Muscle of arm (tissue), 12 donors: Measurements from ENCODE around the gene GGT1. TPM values are rescaled to one million over a fixed set of nuclear protein-coding genes. Genes with fewer than 3 reads are reported as not detected.
"Not testable (repeated sequence)": the region's sequence is repeated elsewhere in the genome, so short reads cannot be mapped to it uniquely, and the experiment has no call there.

Source experiments
- DNase-seq: peaks from one replicate; pipeline ENCODE4 v3.0.0-alpha.2; 2013
- polyA plus RNA-seq, 12 donors: library from polyadenylated mRNA; unstranded; fragments of 120-200 nt; gene quantifications; one replicate each; pipeline ENCODE4 v1.2.1, GENCODE V29; 2013; ENCODE audit not compliant: insufficient read length in 12 of 12

Gene GGT1
- polyA plus RNA-seq, 12 donors: 2.0 to 19.7 (median 3.3) TPM; not detected in 1

DNA sequence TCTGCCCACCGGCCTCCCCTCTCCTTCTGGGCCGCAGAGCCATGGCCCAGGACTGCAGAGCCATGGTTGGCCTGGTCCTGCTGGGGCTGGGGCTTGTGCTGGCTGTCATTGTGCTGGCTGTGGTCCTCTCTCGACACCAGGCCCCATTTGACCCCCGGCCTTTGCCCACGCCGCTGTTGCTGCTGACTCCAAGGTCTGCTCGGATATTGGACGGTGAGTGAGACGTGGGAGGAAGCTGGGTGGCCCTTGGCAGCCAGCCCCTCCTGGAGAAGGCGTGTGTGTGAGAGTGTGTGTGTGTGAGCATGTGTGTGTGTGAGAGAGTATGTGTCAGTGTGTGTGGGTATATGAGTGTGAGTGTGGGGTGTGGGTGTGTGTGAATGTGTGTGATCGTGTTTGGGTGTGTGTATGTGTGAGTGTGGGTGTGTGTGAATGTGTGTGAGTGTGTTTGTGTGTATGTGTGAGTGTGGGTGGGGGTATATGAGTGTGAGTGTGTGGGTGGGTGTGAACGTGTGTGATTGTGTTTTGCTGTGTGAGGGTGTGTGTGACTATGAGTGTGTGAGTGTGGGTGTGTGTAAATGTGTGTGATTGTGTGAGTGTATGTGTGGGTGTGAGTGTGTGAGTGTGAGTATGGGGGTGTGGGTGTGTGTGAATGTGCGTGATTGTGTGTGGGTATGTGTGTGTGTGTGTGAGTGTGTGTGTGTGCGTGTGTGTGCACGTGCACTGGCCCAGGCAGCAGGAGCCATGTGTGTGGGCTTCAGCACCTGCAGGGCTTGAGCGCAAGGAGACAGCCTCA, 30.4 kb downstream of the GGT1 start:
- DNase-seq: not testable (repeated sequence)

GRCh38 chr22:24634776-24635389, 31.9 kb downstream of the GGT1 start:
- not testable (repeated sequence) for DNase-seq

DNA sequence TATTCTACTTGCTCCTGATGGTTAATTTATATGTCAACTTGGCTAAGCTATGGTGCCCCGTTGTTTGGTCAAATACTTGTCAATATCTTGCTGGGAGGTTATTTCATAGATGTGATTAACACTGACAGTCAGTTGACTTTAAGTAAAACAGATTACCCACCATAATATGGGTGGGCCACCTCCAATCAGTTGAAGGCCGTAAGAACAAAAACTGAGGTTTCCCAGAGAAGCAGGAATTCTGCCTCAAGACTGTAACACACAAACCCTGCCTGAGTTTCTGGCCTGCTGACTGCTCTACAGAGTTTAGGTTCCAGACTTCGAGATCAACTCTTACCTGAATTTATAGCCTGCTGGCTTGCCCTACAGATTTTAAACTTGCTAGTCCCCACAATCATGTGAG, 33.5 kb downstream of the GGT1 start:
- not testable (repeated sequence) for DNase-seq

DNA sequence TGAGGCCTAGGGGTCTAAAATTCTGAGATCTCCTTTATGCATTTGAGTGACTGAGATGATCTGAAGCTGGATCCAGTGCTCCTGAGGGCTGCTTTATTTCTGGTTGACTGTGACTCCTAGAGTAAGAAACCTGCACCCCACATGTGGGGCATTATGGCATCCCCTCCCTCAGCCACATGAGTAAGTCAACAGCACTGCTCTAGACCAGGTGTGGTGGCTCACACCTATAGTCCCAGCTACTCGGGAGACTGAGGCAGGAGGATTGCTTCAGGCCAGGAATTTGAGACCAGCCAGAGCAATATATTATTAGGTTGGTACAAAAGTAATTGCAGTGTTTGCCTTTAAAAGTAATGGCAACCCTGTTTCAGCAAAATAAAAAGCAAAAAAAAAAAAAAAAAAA, 39.3 kb downstream of the GGT1 start:
- DNase-seq: not testable (repeated sequence)

- not testable (repeated sequence) for DNase-seq
Measured at GRCh38 chr22:24644409-24644808, 41.4 kb downstream of the GGT1 start.

DNA sequence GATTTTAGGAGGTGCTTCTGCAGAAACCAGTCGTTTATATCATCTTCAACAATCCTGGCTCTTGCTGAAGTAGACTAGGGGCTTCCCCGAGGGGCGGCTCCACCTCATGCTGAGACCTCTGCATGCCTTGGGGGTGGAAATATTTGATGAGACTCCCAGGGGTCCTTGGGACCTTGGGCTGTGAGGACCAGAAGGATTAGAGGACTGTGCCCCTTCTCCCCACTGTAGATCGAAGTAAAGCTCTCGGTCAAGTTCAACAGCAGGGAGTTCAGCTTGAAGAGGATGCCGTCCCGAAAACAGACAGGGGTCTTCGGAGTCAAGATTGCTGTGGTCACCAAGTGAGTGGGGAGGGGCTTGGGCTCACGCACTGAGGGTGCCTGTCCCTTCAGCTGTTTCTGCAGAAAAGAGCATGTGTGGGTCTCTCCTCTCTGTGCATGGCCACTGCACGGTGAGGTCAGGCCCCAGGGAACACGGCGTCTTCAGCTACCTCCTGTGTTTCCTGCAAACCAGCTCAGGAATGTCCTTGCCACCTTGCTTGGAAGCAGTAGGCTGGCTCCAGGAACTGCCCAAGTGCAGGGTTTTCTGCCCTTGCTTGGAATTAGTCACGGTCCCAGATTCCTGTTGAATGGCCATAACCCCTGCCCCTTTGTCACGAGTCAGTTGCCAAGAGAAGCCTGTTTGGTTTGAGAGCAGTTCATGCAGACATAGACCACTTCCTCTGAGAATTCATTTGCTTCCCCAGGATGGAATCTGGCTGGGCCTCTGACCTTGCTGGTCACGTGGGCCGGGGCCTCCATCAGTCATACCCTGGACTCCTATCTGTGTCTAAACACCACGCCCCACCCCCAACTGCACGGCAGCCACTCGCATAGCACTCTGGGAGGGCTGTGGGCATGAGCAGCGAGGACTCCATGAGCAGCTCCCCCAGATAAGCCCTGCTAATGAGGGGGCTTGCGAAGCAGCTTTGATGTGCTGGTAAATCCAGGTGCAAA, 42.7 kb downstream of the GGT1 start:
- not testable (repeated sequence) for DNase-seq

DNA sequence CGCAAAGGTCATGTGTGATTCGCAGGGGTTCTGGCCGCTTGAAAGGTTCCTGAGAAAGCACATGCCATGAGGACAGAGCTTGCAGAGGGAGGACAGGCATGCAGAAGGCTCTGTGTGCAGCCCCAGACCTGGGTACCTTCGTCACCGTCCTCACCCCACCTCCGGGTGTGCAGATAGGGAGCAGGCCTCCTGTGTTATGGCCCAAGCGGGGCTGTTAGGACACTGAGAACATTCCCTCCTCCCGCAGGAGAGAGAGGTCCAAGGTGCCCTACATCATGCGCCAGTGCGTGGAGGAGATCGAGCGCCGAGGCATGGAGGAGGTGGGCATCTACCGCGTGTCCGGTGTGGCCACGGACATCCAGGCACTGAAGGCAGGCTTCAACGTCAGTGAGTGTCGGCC, 43.8 kb downstream of the GGT1 start:
- not testable (repeated sequence) for DNase-seq

DNA sequence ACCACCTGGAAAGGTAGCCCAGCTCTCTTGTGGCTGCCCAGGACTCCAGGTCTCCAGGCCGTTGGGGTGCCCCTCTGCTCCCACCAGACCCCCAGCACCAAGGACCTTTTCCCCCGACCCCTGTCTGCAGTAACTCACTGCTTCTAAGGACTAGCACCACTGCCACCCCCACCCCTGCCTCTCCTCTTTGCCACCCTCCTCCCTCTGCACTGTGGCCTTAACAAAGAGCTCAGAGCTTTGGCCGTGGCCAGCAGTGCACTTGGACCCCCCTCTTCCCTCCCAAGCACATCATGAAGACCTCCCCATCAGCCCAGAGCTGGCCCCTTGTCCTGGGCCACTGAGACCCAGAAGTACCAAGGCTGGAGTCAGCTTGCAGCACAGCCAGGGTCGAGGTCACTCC, 46.4 kb downstream of the GGT1 start:
- DNase-seq: not testable (repeated sequence)

DNA sequence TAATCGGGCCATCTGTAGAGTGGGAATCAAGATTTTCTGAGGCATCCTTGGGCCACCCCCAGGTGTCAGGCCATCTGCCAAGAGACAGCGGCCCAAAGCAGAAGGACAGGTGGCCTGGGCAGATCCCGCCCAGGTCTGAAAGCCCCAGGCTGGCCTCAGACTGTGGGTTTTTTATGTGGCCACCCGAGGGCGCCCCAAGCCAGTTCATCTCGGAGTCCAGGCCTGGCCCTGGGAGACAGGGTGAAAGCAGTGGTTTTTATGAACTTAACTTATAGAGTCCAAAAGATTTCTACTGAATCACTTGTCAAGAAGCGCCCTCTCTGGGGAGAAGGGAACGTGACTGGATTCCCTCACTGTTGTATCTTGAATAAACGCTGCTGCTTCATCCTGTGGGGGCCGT, 47.9 kb downstream of the GGT1 start:
- not testable (repeated sequence) for DNase-seq

DNA sequence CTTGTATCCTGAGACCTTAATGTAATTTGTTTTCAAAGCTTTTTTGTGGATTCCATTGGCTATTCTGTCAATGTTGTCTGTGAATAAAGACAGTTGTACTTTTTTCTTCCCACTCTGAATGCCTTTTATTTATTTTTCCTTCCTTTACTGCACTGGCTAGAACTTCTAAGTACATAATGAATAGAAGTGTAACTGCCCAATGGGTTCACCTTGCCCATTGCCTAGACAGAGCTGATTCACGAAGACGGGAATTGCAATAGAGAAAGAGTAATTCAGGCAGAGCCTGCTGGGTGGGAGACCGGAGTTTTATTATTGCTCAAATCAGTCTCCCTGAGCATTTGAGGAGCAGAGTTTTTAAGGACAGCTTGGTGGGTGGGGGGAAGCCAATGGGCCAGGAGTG, 62.4 kb downstream of the GGT1 start:
- not testable (repeated sequence) for DNase-seq

GRCh38 chr22:24667904-24668303, 64.9 kb downstream of the GGT1 start:
- not testable (repeated sequence) for DNase-seq

DNA sequence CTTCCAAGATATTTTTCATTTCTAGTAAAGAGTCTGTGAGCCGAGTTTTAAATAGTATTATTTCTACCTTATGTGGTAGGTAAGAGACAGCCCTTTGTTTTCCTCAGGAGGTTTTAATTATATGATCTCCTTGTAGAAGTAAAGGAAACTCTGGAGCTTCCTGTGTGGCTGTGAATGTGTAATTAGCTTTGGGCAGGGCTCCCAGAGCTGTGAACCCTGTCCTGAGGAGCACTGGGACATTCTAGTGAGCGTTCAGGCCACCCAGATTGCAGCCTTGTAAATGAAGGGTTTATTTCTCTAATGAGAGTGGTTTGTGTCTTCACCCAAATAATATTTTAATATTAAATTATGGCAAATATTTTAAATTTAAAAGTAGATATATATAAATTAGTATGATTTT, 69.5 kb downstream of the GGT1 start:
- not testable (repeated sequence) for DNase-seq

Other genes with a start within 250 kb of the GGT1 start
- 10 to 100 TPM in 3 of 12 donors, 1 to 10 TPM in 8, not detected in 1; 5.9 to 28.9 (median 9.9) TPM for gene ADORA2A, start 175.6 kb upstream of the GGT1 start, polyA plus RNA-seq
- gene UPB1, start 107.9 kb upstream of the GGT1 start, polyA plus RNA-seq: 1 to 10 TPM in 2 of 12 donors, under 1 TPM in 8, not detected in 2; 0.28 to 1.2 (median 0.65) TPM
- gene GUCD1, start 48.1 kb upstream of the GGT1 start, polyA plus RNA-seq: 10 to 100 TPM in 11 of 12 donors, not detected in 1; 41.4 to 78.1 (median 67.6) TPM
- 100 to 1,000 TPM in 10 of 12 donors, 10 to 100 TPM in 1, not detected in 1; 90.5 to 173 (median 111) TPM for gene SNRPD3, start 47.2 kb upstream of the GGT1 start, polyA plus RNA-seq
- 10 to 100 TPM in 3 of 12 donors, 1 to 10 TPM in 8, not detected in 1; 4.9 to 15.5 (median 8.2) TPM for gene LRRC75B, start 10.1 kb upstream of the GGT1 start, polyA plus RNA-seq
- under 1 TPM in 4 of 12 donors, not detected in 8; 0.05 to 0.26 (median 0.13) TPM for gene PIWIL3, start 171.5 kb downstream of the GGT1 start, polyA plus RNA-seq
- gene SGSM1, start 203.0 kb downstream of the GGT1 start, polyA plus RNA-seq: 1 to 10 TPM in 2 of 12 donors, under 1 TPM in 9, not detected in 1; 0.11 to 3.2 (median 0.21) TPM